ENCODE results near the gene RPL11. TPM values are rescaled to one million over a fixed set of nuclear protein-coding genes. Genes with fewer than 3 reads are reported as not detected.

RPL11 gene
- total and polyA plus RNA-seq, 2 experiments from 2014 or later: 1,126 to 1,484 TPM

DNA sequence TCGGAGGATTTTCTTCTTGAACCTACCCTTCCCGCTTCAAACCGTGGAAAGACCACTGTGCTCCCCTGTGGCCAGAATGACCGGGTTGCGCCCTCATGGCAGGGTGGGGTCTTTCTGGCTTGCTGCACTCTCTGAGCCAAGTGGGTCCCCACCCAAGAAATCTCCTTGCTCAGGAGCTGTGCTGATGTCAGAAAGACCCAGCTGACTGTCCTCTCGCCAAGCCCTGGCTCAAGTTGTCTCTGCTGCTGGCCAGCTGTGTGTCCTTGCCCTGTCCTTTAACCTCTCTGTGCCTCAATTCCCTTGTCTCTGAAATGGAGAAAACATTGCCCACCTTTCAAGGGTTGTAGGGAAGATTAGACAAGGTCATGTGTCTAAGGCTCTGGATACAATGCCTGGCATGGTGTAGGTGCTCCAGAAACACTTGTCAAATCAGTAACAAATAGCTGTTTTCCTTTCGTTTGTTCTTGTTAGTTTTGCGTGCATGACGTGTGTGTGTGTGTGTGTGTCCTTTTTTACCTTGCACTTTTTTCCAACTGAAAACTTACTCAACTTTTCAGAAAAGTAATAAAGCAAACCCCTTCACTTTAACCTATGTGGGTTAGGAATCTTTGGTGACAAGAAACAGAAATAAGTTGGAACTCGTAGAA lies 41.1 kb upstream of the RPL11 start (continued):
- TF ChIP-seq ZNF462 (CRISPR knock-in tag; IDR thresholded peaks at IDR 0.05): no peak
- no peak for TF ChIP-seq CREB1 (CRISPR knock-in tag; IDR thresholded peaks at IDR 0.05; ENCODE audit: low read depth)

DNA sequence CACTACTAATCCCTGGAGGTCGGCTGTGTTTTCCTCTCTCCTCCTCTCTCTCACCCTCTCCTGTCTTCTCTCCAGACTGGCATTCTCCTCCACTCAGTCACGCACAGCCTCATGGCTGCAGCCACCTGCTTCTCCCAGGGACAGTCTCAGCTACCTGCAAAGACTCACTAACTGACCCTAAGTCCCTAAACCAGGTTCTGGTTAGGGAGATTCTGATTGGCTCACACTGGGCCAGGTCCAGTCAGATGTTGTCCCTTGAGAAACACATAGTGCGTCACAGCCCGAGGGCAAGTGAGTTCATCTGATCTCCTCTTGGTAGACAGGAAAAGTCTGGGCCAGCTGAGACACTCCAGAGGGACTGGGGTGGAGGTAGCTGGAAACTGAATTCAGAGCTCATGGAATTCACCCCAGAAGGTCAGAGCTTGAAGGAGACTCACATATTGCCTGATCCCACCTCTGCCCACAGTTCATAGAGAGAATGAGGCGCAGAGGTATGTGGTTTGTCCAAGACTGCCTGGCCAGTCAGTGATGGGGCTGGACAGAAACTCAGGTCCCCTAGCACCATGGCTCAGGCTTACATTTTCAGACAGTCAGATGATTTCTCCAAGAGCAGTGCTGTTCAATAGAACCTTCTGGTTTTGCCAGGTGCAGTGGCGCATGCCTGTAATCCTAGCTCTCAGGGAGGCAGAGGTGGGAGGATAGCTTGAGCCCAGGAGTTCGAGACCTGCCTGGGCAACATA lies 40.4 kb upstream of the RPL11 start:
- Histone ChIP-seq H3K79me2 (replicated peaks; ENCODE audit: insufficient read depth) (no peaks in the 10 kb centered on the region), H3K9me2 (ENCODE audit: insufficient read depth) (no peaks in the 10 kb centered on the region), H3F3A (replicated peaks; ENCODE audit: low read depth) (no peaks in the 10 kb centered on the region), H3K4me2 (no peak overlapping the region), H4K20me1 (replicated peaks; ENCODE audit: insufficient read depth) (no peaks in the 10 kb centered on the region), H3K36me3 (ENCODE audit: insufficient read depth) (no peaks in the 10 kb centered on the region), H3K4me1 (ENCODE audit: insufficient read depth) (no peaks in the 10 kb centered on the region), H3K27ac (ENCODE audit: low read depth) (no peak overlapping the region), H3K27me3 (ENCODE audit: insufficient read depth) (no peaks in the 10 kb centered on the region), H2AFZ (0 out of 2 replicates have a peak overlapping the region, but pooled peaks have one; percentile 28), H3K4me3 (no peak overlapping the region)
- DNase-seq (ENCODE audit: low spot score) (no peak), ATAC-seq (no peak)
- Mint-ChIP-seq H3K36me3 (ENCODE audit: low read depth) (no peaks in the 10 kb centered on the region), H3K9me3 (no peaks in the 10 kb centered on the region), H3K4me3 (no peak overlapping the region), H3K27me3 (ENCODE audit: insufficient read depth, low read depth, poor library complexity) (peaks cover 2% of the 10 kb centered on the region), H3K4me1 (no peaks in the 10 kb centered on the region), H3K27ac (no peak overlapping the region)
- TF ChIP-seq EZH2phosphoT487 (IDR thresholded peaks at IDR 0.05; ENCODE audit: unreplicated experiment) (no peak), ZNF462 (CRISPR knock-in tag; IDR thresholded peaks at IDR 0.05) (no peak), JUNB (IDR thresholded peaks at IDR 0.05; ENCODE audit: unreplicated experiment) (no peak), STAT1 (IDR thresholded peaks at IDR 0.05; ENCODE audit: unreplicated experiment) (no peak), POLR2AphosphoS5 (IDR thresholded peaks at IDR 0.05; ENCODE audit: low read depth) (no peak), ETS1 (IDR thresholded peaks at IDR 0.05) (no peak)
